Stomach (tissue), 9 donors: ENCODE data around the gene CACNA1E. TPM values are rescaled to one million over a fixed set of nuclear protein-coding genes. Genes with fewer than 3 reads are reported as not detected.

Experiments
- DNase-seq, 2 donors: peaks; one replicate each; pipeline versions ENCODE4 v3.0.0 to v3.0.0-alpha.2; 2013 to 2019
- H3K27ac ChIP-seq, 5 donors: fragments of 200-600 bp in 4 of 5; sonication (generic) in 4 of 5; one replicate each; pipeline ENCODE4 v1.5.1; 2013 to 2019; ENCODE audit warnings: mild to moderate bottlenecking in 1 of 5, moderate library complexity in 1 of 5
- H3K27me3 ChIP-seq, 3 donors: fragments of 200-600 bp; sonication (generic); one replicate each; pipeline ENCODE4 v1.5.1; 2017 to 2019; ENCODE audit warnings: mixed run types in 1 of 3
- H3K36me3 ChIP-seq, 4 donors: fragments of 200-600 bp; sonication (generic); 1 replicate in 3 of 4; 2 replicates in 1 of 4; pipeline ENCODE4 v1.5.1; 2016 to 2019
- H3K4me1 ChIP-seq, 4 donors: fragments of 200-600 bp; sonication (generic); one replicate each; pipeline ENCODE4 v1.5.1; 2016 to 2019
- H3K4me3 ChIP-seq, 4 donors: fragments of 200-600 bp; sonication (generic) in 3 of 4; one replicate each; pipeline ENCODE4 v1.5.1; 2016 to 2019; ENCODE audit warnings: mild to moderate bottlenecking in 1 of 4
- H3K9me3 ChIP-seq, 4 donors: fragments of 200-600 bp; sonication (generic); one replicate each; pipeline ENCODE4 v1.5.1; 2016 to 2019
- CTCF ChIP-seq, 7 experiments: fragments of 450-650 bp in 4 of 7; fragments of 200-600 bp in 3 of 7; sonication (generic) in 3 of 7; IDR thresholded peaks; one replicate each; pipeline ENCODE4 v1.5.1; 2016 to 2019; ENCODE audit warnings: antibody characterized with exemption in 7 of 7, control low read depth in 2 of 7, mild to moderate bottlenecking in 1 of 7
- EP300 ChIP-seq: sonication (generic); formaldehyde crosslinking; IDR thresholded peaks from one replicate; pipeline ENCODE4 v1.6.1; 2017; ENCODE audit warnings: antibody characterized with exemption
- POLR2A ChIP-seq, 4 donors: fragments of 450-650 bp; IDR thresholded peaks; one replicate each; pipeline ENCODE4 v1.6.1; 2016; ENCODE audit warnings: antibody characterized with exemption in 4 of 4, control low read depth in 2 of 4, mild to moderate bottlenecking in 1 of 4, moderate library complexity in 1 of 4
- POLR2AphosphoS5 ChIP-seq, 3 donors: sonication (generic); formaldehyde crosslinking; IDR thresholded peaks; one replicate each; pipeline ENCODE4 v1.6.1; 2016; ENCODE audit warnings: antibody characterized with exemption in 3 of 3
- WGBS, 5 donors: extraction: QIAGEN DNeasy Blood & Tissue Kit in 3 of 5; methylation state at CpG; one replicate each; pipeline versions ENCODE4 v1.1.5 to v1.1.7; 2013 to 2018; 5-methylcytosine and 5-hydroxymethylcytosine counted together
- intact Hi-C: fragments of 100-400 bp; cut with DNase I; formaldehyde crosslinking; loops from one replicate; pipeline ENCODE4 v1.15.1; 2023; ENCODE audit warnings: low total_unique reads
- polyA plus RNA-seq, 3 donors: library from polyadenylated mRNA; stranded (reverse); fragments of 200-250 nt; gene quantifications; one replicate each; pipeline ENCODE4 v1.2.3, GENCODE V29; 2013
- total RNA-seq, 5 donors: library from RNA; depleted of rRNA; stranded (reverse); fragments of >200 nt; gene quantifications; one replicate each; pipeline versions ENCODE4 v1.1.0 to v1.2.3, GENCODE V29; 2014 to 2016
- donor health status: healthy with polysubstance abuse.
- donor health status: Bipolar disorder and iron deficiency.
- donor health status: healthy.

Gene CACNA1E
- total and polyA plus RNA-seq, 8 donors: under 0.01 to 1.8 (median 0.01) TPM; not detected in 4

DNA sequence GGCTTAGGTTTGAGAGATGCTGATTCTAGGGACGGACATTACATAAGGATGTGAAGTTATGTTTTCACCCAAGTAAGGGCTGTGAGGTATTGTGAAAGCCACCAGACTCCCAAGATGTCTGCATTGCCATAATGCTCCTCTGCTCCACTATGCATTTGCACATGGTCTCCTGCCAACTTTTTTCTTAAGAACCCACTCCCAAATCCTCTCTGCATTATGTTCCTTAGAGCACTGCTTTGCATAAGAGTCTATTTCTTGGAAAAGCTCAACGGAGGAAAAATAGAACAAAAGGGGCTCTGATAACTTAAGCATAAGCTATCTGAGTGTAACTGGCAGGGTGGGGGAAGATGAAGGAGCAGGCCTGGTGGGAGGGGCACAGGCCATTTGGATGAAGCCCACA is 5.0 kb upstream of the CACNA1E start:
- H3K27me3 ChIP-seq: peaks cover 8 to 37% (median 20%) of the 10 kb centered on the region in 3 donors
- TF ChIP-seq POLR2A (IDR thresholded peaks at IDR 0.05) (no peak), CTCF (IDR thresholded peaks at IDR 0.05) (no peak), EP300 (no peak), POLR2AphosphoS5 (IDR thresholded peaks at IDR 0.05) (no peak)
- H3K36me3 ChIP-seq: no peaks in the 10 kb centered on the region
- intact Hi-C loops: loop anchor here (5.0 to 10.0 kb wide), 2 partner anchors 199 to 456 kb away; no protein-coding TSS in a partner anchor
- DNase-seq: no peak
- H3K4me1 ChIP-seq: peaks cover 12 to 15% (median 13%) of the 10 kb centered on the region in 4 donors
- H3K9me3 ChIP-seq: no peaks in the 10 kb centered on the region
- H3K4me3 ChIP-seq: no peak overlapping the region
- WGBS, 5 donors: 61 to 72% (median 68%) methylated on average over 2 of the region's 2 CpGs
- no peak overlapping the region for H3K27ac ChIP-seq

DNA sequence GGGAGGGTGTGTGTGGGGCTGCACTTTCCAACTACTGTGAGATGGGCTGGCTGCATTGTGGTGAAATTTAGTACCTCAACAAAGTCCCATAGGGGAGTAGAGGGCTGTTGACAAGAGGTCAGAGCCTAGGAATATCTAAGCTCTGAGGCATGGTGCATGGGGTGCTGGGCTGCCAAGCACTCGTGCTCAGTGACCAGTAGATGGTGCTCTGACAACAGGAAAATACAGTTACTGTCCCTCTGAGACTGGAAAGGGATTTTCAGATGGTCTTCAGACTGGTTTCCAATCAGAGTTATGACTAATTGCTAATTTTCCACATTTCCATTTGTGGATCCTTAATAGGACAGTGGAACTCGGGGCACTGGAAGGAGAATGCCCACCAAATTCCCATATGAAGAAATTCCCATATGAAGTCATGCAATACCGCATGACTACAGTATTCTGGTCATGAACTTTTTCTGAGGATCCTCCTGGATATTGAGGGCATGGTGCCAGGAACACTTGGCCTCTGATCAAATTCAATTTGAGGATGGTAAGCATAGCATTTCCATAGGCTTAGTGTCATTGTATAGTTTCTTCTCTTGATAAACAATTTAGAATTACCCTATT is 4.1 kb upstream of the CACNA1E start:
- peaks cover 12 to 46% (median 29%) of the 10 kb centered on the region in 3 donors for H3K27me3 ChIP-seq
- peak; percentile 55 to 89 for DNase-seq
- no peaks in the 10 kb centered on the region for H3K9me3 ChIP-seq
- no peak overlapping the region for H3K4me3 ChIP-seq
- no peak for TF ChIP-seq POLR2A (IDR thresholded peaks at IDR 0.05)
- TF ChIP-seq EP300: no peak
- peak in 5 of 7 experiments; percentile 68 to 76 (median 73) for TF ChIP-seq CTCF (IDR thresholded peaks at IDR 0.05)
- 27 to 37% (median 33%) methylated on average over 3 of the region's 3 CpGs for WGBS, 5 donors
- intact Hi-C loops: loop anchor here (5.0 to 10.0 kb wide), 2 partner anchors 198 to 456 kb away; no protein-coding TSS in a partner anchor
- H3K27ac ChIP-seq: no peak overlapping the region
- no peaks in the 10 kb centered on the region for H3K36me3 ChIP-seq
- peaks cover 12 to 23% (median 19%) of the 10 kb centered on the region in 4 donors for H3K4me1 ChIP-seq

- intact Hi-C loops: no loop called here
- H3K27ac ChIP-seq: no peak overlapping the region
- H3K4me3 ChIP-seq: peak overlapping the region; percentile 24 to 53 (median 42)
- 24 to 46% (median 26%) methylated on average over 9 to 36 of the region's 36 CpGs for whole genome bisulfite sequencing, 5 donors
- no peaks in the 10 kb centered on the region for H3K9me3 ChIP-seq
- H3K36me3 ChIP-seq: no peaks in the 10 kb centered on the region
- H3K27me3 ChIP-seq: peaks cover 20 to 56% (median 55%) of the 10 kb centered on the region in 3 donors
- peaks cover 12 to 35% (median 25%) of the 10 kb centered on the region in 4 donors for H3K4me1 ChIP-seq
- no peak for DNase-seq
- TF ChIP-seq EP300 (no peak), POLR2AphosphoS5 (IDR thresholded peaks at IDR 0.05) (no peak), CTCF (IDR thresholded peaks at IDR 0.05) (no peak), POLR2A (IDR thresholded peaks at IDR 0.05) (no peak)
Measured at GRCh38 chr1:181482001-181482430, 1.3 kb upstream of the CACNA1E start.

DNA sequence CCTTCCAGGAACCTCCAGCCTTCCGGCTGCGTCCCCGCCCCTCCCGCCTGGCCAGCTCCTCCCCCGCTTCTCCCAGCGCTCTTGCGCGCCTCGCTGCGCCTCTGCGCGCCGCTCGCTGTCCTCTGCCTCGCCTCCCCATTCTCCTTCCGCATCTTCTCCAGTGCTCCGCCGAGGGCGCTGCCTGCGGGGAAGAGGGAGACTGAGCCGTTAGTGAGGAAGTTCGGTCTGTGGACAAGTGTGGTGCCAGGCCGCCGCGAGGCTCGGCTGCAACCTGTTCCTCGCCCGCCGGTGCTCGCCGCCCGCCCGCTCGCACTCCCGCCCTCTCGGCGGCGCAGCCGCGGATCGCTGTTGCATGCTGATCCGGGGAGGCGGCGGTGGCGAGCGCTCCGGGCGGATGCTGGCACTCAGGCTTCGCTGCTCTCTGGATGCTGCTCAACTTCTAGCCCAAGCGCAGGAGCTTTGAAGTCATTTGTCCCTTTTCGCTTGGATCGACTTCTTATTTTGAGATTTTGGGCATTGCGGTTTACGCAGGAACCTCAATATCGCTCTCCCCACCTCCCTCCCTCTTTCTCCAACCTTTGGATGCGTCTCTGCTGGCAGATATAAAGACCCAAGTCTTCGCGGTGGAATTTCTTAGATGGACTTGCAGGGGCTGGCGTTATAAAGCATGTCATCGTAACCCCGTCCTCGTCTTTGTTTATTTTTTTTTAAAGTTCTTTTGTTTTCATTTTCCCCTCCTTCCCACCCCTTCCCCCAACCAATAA is 614 bp upstream of the CACNA1E start:
- Histone ChIP-seq H3K27me3 (peaks cover 20 to 56% (median 55%) of the 10 kb centered on the region in 3 donors), H3K4me3 (peak overlapping the region; percentile 24 to 53 (median 42)), H3K27ac (no peak overlapping the region), H3K9me3 (no peaks in the 10 kb centered on the region), H3K36me3 (no peaks in the 10 kb centered on the region), H3K4me1 (peaks cover 12 to 35% (median 25%) of the 10 kb centered on the region in 4 donors)
- TF ChIP-seq POLR2AphosphoS5 (IDR thresholded peaks at IDR 0.05) (no peak), EP300 (no peak), CTCF (IDR thresholded peaks at IDR 0.05) (no peak), POLR2A (IDR thresholded peaks at IDR 0.05) (no peak)
- DNase-seq: peak; percentile 41 to 73
- intact Hi-C loops: no loop called here
- WGBS, 5 donors: 2 to 6% (median 3%) methylated on average over 39 to 62 of the region's 62 CpGs
